HepG2 (cell line): ENCODE measurements around the gene MYCBP2. TPM values are rescaled to one million over a fixed set of nuclear protein-coding genes. Genes with fewer than 3 reads are reported as not detected.

ENCODE experiments used
- ATF7-NPFF ChIP-seq: sonication (generic); formaldehyde crosslinking; IDR thresholded peaks from 2 replicates; pipeline ENCODE4 v1.8.1; 2023; ENCODE audit warnings: mild to moderate bottlenecking, low read depth, missing genetic modification reagents, moderate library complexity
- E2F1 ChIP-seq: sonication (generic); formaldehyde crosslinking; IDR thresholded peaks from 2 replicates; pipeline ENCODE4 v1.5.0; 2020; ENCODE audit warnings: missing genetic modification reagents
- FOXA3 ChIP-seq: IDR thresholded peaks from 2 replicates; pipeline ENCODE4 v1.6.1; 2016; ENCODE audit warnings: missing genetic modification reagents, missing compliant biosample characterization
- FOXO1 ChIP-seq: sonication (generic); formaldehyde crosslinking; IDR thresholded peaks from 2 replicates; pipeline ENCODE4 v1.4.0; 2020; ENCODE audit warnings: missing genetic modification reagents
- ISL2 ChIP-seq: sonication (generic); formaldehyde crosslinking; IDR thresholded peaks from 2 replicates; pipeline ENCODE4 v1.5.0; 2020; ENCODE audit warnings: missing genetic modification reagents
- MBD4 ChIP-seq: IDR thresholded peaks from 2 replicates; pipeline ENCODE4 v1.6.1; 2012; ENCODE audit warnings: low read length, inconsistent platforms, borderline replicate concordance
- MED13 ChIP-seq: sonication (generic); formaldehyde crosslinking; IDR thresholded peaks from 2 replicates; pipeline ENCODE4 v1.5.0; 2020; ENCODE audit warnings: missing genetic modification reagents
- MIER2 ChIP-seq: IDR thresholded peaks from 2 replicates; pipeline ENCODE4 v1.6.1; 2016; ENCODE audit warnings: missing biosample characterization, missing genetic modification reagents
- NFYB ChIP-seq: sonication (generic); formaldehyde crosslinking; IDR thresholded peaks from 2 replicates; pipeline ENCODE4 v1.4.0; 2020; ENCODE audit warnings: missing genetic modification reagents
- REXO4 ChIP-seq: sonication (generic); formaldehyde crosslinking; IDR thresholded peaks from 2 replicates; pipeline ENCODE4 v1.8.0; 2022; ENCODE audit warnings: missing genetic modification reagents, mild to moderate bottlenecking, borderline replicate concordance
- STAT6 ChIP-seq: sonication (generic); formaldehyde crosslinking; IDR thresholded peaks from 2 replicates; pipeline ENCODE4 v1.4.0; 2020; ENCODE audit warnings: missing genetic modification reagents, mild to moderate bottlenecking, borderline replicate concordance
- TCF12 ChIP-seq, 2 experiments: fragments of 450-650 bp in 1 of 2; sonication (generic) in 1 of 2; formaldehyde crosslinking in 1 of 2; IDR thresholded peaks; 2 replicates each; pipeline versions ENCODE4 v1.6.1 to v1.8.0; 2017 to 2022; ENCODE audit warnings: antibody characterized with exemption in 1 of 2, mild to moderate bottlenecking in 1 of 2, missing genetic modification reagents in 1 of 2, moderate library complexity in 1 of 2
- ZNF230 ChIP-seq: sonication (generic); formaldehyde crosslinking; IDR thresholded peaks from 2 replicates; pipeline ENCODE4 v1.4.0; 2020; ENCODE audit warnings: mild to moderate bottlenecking, missing genetic modification reagents
- ZNF646 ChIP-seq: sonication (generic); formaldehyde crosslinking; IDR thresholded peaks from 2 replicates; pipeline ENCODE4 v1.9.0; 2021; ENCODE audit warnings: mild to moderate bottlenecking, missing genetic modification reagents
- ZNF704 ChIP-seq: sonication (generic); formaldehyde crosslinking; IDR thresholded peaks from 2 replicates; pipeline ENCODE4 v1.8.1; 2023; ENCODE audit warnings: mild to moderate bottlenecking, inconsistent platforms, moderate library complexity, missing genetic modification reagents, borderline replicate concordance
- ZNF713 ChIP-seq: sonication (generic); formaldehyde crosslinking; IDR thresholded peaks from 2 replicates; pipeline ENCODE4 v1.4.0; 2020; ENCODE audit warnings: mild to moderate bottlenecking, missing genetic modification reagents
- ZNF781 ChIP-seq: sonication (generic); formaldehyde crosslinking; IDR thresholded peaks from 2 replicates; pipeline ENCODE4 v1.5.1; 2020; ENCODE audit warnings: borderline replicate concordance, mild to moderate bottlenecking, missing genetic modification reagents; ENCODE audit errors: not compliant biosample characterization
- polyA plus RNA-seq, 8 experiments: library from polyadenylated mRNA; depleted of rRNA in 3 of 8; stranded (reverse) in 7 of 8; unstranded in 1 of 8; fragments of >200 nt; fragmentation: Illumina TruSeq in 4 of 8; extraction: Trizol in 4 of 8; gene quantifications; 2 replicates each; pipeline versions ENCODE4 v1.2.1 to v1.2.3, GENCODE V29; 2011 to 2016; ENCODE audit warnings: low read depth in 4 of 8, missing spikeins in 1 of 8, mixed read lengths in 1 of 8; ENCODE audit not compliant: insufficient read depth in 1 of 8
- total RNA-seq, 5 experiments: library from RNA; depleted of rRNA; stranded (reverse); fragments of >200 nt; fragmentation: Illumina TruSeq; extraction: Trizol; gene quantifications; 2 replicates each; pipeline ENCODE4 v1.2.3, GENCODE V29; 2016; ENCODE audit warnings: low read depth in 1 of 5

The MYCBP2 gene
- total and polyA plus RNA-seq, 2 of the 13 experiments (the other 11 are each of a cell fraction or from before 2014, with no cell fraction given) = 16.3 to 35.3 TPM

- TF ChIP-seq ZNF646 (CRISPR knock-in tag) = no peak
- TF ChIP-seq E2F1 (CRISPR knock-in tag) = no peak
- peak; percentile 33 for TF ChIP-seq NFYB (CRISPR knock-in tag)
- TF ChIP-seq ZNF713 = 0 out of 2 replicates have a peak, but pooled peaks have one; percentile 55
- no peak for TF ChIP-seq MED13 (CRISPR knock-in tag)
- TF ChIP-seq ZNF781 (CRISPR knock-in tag) = no peak
- no peak for TF ChIP-seq TCF12 (IDR thresholded peaks at IDR 0.05)
- TF ChIP-seq TCF12 (CRISPR knock-in tag; IDR thresholded peaks at IDR 0.05) = no peak
- no peak for TF ChIP-seq ZNF704 (CRISPR knock-in tag)
- 0 out of 2 replicates have a peak, but pooled peaks have one; percentile 41 for TF ChIP-seq STAT6 (CRISPR knock-in tag)
- no peak for TF ChIP-seq REXO4
- TF ChIP-seq FOXA3 (CRISPR knock-in tag) = peak; percentile 66
- TF ChIP-seq FOXO1 (CRISPR knock-in tag) = peak; percentile 47; the same call in 1 of the 2 replicates
- TF ChIP-seq MIER2 (CRISPR knock-in tag) = peak; percentile 54; the same call in 1 of the 2 replicates
- TF ChIP-seq MBD4 = no peak
- no peak; the same call in 1 of the 2 replicates for TF ChIP-seq ATF7-NPFF (CRISPR knock-in tag)
- TF ChIP-seq ISL2 (CRISPR knock-in tag) = peak; percentile 72
- no peak for TF ChIP-seq ZNF230
Observed at GRCh38 chr13:77326905-77327604, at the start of gene MYCBP2 (continued).
